Aorta (tissue), 5 donors: Measurements from ENCODE around the gene ARMC7. TPM values are rescaled to one million over a fixed set of nuclear protein-coding genes. Genes with fewer than 3 reads are reported as not detected.

Source experiments
- ATAC-seq: fragments of 200-7000 bp; cut with Tn5 transposase; one replicate; pipeline ENCODE4 v1.9.1; 2022; ENCODE audit warnings: moderate library complexity; ENCODE audit not compliant: low FRiP score
- DNase-seq, 2 donors: peaks; one replicate each; pipeline ENCODE4 v3.0.0-alpha.2; 2020
- H3K27ac ChIP-seq, 2 donors: one replicate each; pipeline ENCODE4 v1.5.1; 2013; ENCODE audit warnings: low read length in 2 of 2, mild to moderate bottlenecking in 2 of 2, moderate library complexity in 2 of 2, control low read depth in 1 of 2, inconsistent platforms in 1 of 2, low read depth in 1 of 2
- H3K27me3 ChIP-seq, 2 donors: one replicate each; pipeline ENCODE4 v1.6.1; 2013; ENCODE audit warnings: control low read depth in 1 of 2, low read length in 1 of 2, mild to moderate bottlenecking in 1 of 2, moderate library complexity in 1 of 2; ENCODE audit not compliant: insufficient read depth in 2 of 2, control insufficient read depth in 1 of 2
- H3K36me3 ChIP-seq, 2 donors: one replicate each; pipeline ENCODE4 v1.6.1; 2013; ENCODE audit warnings: control low read depth in 1 of 2, low read length in 1 of 2, mild to moderate bottlenecking in 1 of 2; ENCODE audit not compliant: insufficient read depth in 2 of 2, control insufficient read depth in 1 of 2
- H3K4me1 ChIP-seq, 2 donors: one replicate each; pipeline ENCODE4 v1.6.1; 2013; ENCODE audit warnings: low read length in 2 of 2, control low read depth in 1 of 2, mild to moderate bottlenecking in 1 of 2, moderate library complexity in 1 of 2; ENCODE audit not compliant: insufficient read depth in 2 of 2, control insufficient read depth in 1 of 2
- H3K4me3 ChIP-seq, 2 donors: one replicate each; pipeline ENCODE4 v1.5.1; 2013; ENCODE audit warnings: low read length in 2 of 2, control low read depth in 1 of 2, mild to moderate bottlenecking in 1 of 2
- H3K9me3 ChIP-seq: one replicate; pipeline ENCODE4 v1.6.1; 2013; ENCODE audit warnings: mild to moderate bottlenecking, low read length; ENCODE audit not compliant: control insufficient read depth
- WGBS, 2 donors: extraction: QIAGEN DNeasy Blood & Tissue Kit; methylation state at CpG; one replicate each; pipeline ENCODE4 v1.1.7; 2013; 5-methylcytosine and 5-hydroxymethylcytosine counted together
- intact Hi-C, 2 donors: fragments of 100-400 bp; cut with DNase I; formaldehyde crosslinking; loops; one replicate each; pipeline versions ENCODE4 v1.14.2 to v1.15.0; 2022
- polyA plus RNA-seq, 2 donors: library from polyadenylated mRNA; stranded (reverse); fragments of 200-250 nt; gene quantifications; one replicate each; pipeline ENCODE4 v1.2.3, GENCODE V29; 2013
- total RNA-seq, 2 donors: library from RNA; stranded (reverse); fragmentation: NEBNext Ultra II Directional; extraction: Animal tissue kit (Norgen Biotek cat#: 25700); gene quantifications; one replicate each; pipeline ENCODE4 v1.2.1, GENCODE V29; 2021
- donor health status: healthy with polysubstance abuse.
- donor health status: Bipolar disorder and iron deficiency.
- donor health status: DM: no; HTN: no; CAD: no.
- donor health status: DM: no; HTN: no; CAD: no.
- donor health status: DM: yes; HTN: yes; CAD: no.

The ARMC7 gene
- total and polyA plus RNA-seq, 4 donors: 4.9 to 19.4 (median 8.6) TPM

DNA sequence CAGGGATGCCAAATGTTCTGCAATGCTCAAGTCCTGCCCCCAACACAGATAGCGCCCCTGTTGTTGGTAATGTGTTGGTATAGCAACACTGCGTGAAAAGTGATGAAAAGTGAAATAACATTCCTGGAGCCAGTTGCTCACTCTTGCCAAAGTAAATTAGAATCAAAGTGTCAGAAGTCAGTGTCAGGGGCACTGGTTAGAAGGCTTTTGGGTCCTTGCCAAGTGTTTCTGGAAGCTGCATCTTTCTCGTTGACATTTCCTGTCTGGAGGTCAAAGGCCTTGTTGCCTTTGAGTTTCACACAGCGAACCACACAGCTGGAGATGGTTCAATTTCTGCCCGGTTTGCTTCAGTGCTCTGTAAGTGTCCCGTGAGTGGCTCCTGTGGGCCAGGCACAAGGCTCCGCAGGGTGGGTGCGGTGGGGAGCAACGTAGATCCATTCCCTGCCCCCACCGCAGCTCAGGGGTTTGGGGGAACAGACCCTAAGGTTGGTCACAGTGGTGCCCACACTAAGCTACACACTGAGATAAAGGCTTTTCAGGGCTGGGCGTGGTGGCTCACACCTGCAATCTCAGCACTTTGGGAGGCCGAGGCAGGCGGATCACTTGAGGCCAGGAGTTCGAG is 25.6 kb upstream of the ARMC7 start:
- no peaks in the 10 kb centered on the region for H3K36me3 ChIP-seq
- H3K4me3 ChIP-seq: no peak overlapping the region

DNA sequence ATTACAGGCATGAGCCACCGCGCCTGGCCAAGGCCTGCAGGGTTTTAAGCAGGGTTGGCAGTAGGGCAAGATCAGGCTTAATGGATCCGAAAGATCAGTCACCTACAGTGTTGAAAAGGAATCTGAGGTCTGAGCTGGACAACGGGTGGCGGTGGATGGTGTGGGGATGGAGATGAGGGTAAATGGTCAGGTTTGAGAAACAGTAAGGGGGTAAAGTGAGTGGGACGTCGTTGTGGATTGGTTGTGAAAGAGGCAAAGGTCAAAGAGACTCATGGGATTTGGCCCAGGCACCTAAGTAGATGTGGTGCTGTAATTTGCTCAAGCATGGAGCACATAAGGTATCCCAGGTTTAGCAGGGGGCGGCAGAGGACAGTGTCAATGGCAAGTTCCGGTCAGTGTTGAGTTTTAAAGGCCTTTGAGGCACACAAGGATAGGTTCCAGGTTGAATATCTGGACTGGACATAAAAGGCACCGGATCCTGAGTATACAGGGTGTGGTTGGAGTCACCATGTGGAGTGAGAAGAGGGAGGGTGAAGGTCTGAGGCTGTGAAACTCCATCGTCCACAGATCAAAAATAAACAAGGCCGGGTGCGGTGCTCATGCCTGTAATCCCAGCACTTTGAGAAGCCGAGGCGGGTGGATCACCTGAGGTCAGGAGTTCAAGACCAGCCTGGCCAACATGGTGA is 23.1 kb upstream of the ARMC7 start:
- ATAC-seq (no peak), DNase-seq (no peak)
- no peak overlapping the region for H3K4me3 ChIP-seq
- H3K36me3 ChIP-seq: no peaks in the 10 kb centered on the region
- H3K27ac ChIP-seq: no peak overlapping the region
- no peaks in the 10 kb centered on the region for H3K9me3 ChIP-seq
- H3K4me1 ChIP-seq: no peaks in the 10 kb centered on the region
- H3K27me3 ChIP-seq: no peaks in the 10 kb centered on the region
- intact Hi-C loops: no loop called here
- WGBS, 2 donors: 81 to 88% methylated on average over 15 of the region's 15 CpGs

More for the DNA sequence above, 25.6 kb upstream of the ARMC7 start:
- intact Hi-C loops: no loop called here
- no peaks in the 10 kb centered on the region for H3K4me1 ChIP-seq
- DNase-seq (no peak), ATAC-seq (no peak)
- H3K9me3 ChIP-seq: no peaks in the 10 kb centered on the region
- 54 to 59% methylated on average over 14 of the region's 14 CpGs for WGBS, 2 donors
- H3K27ac ChIP-seq: no peak overlapping the region
- H3K27me3 ChIP-seq: no peaks in the 10 kb centered on the region

DNA sequence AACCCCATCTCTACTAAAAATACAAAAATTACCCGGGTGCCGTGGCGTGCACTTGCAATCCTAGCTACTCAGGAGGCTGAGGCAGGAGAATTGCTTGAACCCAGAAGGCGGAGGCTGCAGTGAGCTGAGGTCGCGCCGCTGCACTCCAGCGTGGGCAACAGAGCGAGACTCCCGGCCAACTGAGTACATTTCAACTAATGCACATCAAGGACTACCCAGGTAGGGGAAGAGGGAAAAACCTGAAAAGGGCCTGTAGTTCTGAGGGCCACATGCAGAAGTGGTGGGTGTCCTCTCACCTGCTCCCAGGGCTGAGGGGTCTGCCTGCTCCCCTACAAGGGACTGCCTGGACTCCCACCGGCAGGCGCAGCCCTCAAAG is 22.6 kb upstream of the ARMC7 start:
- Histone ChIP-seq H3K27me3 (no peaks in the 10 kb centered on the region), H3K4me3 (no peak overlapping the region), H3K27ac (no peak overlapping the region), H3K4me1 (no peaks in the 10 kb centered on the region), H3K9me3 (no peaks in the 10 kb centered on the region), H3K36me3 (no peaks in the 10 kb centered on the region)
- 81% methylated on average over 12 of the region's 12 CpGs for WGBS, 2 donors
- intact Hi-C loops: no loop called here
- no peak for ATAC-seq
- no peak for DNase-seq

DNA sequence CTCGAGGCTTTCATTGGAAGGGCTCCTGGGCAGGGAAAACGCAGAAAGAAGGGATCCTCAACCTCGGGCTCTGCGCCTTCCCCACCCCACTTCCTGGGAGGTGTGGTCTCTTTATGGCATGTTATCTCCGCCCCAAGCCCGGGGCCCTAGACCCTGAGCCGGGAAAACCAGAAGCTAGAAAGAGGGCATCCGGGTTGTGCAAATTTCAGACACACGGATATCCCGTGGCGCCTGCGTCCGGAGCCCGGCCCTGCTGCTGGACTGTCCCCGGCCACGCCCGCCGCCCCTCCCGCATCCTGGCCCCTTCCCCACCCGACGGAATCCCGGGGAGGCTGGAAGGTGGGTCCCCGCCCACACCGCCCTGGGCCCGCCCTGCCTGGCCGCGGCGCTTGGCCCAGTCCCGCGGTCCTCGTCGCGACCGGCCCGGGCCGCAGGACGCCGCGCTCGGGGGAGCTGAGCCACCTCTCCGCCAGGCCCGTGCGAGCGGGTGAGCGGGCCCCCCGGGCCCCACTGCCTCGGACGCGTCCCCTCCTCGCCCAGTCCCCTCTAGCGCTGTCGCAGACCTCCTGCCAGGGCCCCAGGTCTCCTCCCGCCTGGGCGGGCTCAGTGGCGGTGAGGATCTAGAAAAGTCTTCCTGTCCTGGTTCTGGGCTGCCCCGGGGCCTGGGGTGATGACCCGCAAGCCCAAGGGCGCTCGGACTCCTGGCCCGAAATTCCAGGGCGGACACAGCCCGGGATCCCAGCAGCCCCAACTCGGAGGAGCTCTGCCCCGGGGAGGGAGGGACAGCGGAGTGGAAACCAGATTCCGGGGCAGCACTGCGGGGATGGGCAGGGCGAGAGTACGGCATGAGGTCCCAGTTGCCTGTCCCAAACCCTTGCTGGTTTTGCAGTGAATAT is 22.0 kb upstream of the ARMC7 start, which contains the start of gene SLC16A5:
Gene SLC16A5, plus strand, starts transcription at position 397 of the 896 bp plus-strand sequence. CDS start 5,683 bp downstream, outside the sequence.
- no peak within 1 kb of the TSS for H3K27ac ChIP-seq
- ATAC-seq (peak; percentile 88), DNase-seq (peak; percentile 91 to 92)
- no peaks in the 10 kb centered on the region for H3K36me3 ChIP-seq
- no peaks in the 10 kb centered on the region for H3K4me1 ChIP-seq
- intact Hi-C loops: no loop called here
- H3K9me3 ChIP-seq: no peaks in the 10 kb centered on the region
- H3K27me3 ChIP-seq: no peaks in the 10 kb centered on the region
- 11 to 12% methylated on average over 58 to 69 of the region's 69 CpGs for WGBS, 2 donors
- H3K4me3 ChIP-seq: no peak within 1 kb of the TSS

DNA sequence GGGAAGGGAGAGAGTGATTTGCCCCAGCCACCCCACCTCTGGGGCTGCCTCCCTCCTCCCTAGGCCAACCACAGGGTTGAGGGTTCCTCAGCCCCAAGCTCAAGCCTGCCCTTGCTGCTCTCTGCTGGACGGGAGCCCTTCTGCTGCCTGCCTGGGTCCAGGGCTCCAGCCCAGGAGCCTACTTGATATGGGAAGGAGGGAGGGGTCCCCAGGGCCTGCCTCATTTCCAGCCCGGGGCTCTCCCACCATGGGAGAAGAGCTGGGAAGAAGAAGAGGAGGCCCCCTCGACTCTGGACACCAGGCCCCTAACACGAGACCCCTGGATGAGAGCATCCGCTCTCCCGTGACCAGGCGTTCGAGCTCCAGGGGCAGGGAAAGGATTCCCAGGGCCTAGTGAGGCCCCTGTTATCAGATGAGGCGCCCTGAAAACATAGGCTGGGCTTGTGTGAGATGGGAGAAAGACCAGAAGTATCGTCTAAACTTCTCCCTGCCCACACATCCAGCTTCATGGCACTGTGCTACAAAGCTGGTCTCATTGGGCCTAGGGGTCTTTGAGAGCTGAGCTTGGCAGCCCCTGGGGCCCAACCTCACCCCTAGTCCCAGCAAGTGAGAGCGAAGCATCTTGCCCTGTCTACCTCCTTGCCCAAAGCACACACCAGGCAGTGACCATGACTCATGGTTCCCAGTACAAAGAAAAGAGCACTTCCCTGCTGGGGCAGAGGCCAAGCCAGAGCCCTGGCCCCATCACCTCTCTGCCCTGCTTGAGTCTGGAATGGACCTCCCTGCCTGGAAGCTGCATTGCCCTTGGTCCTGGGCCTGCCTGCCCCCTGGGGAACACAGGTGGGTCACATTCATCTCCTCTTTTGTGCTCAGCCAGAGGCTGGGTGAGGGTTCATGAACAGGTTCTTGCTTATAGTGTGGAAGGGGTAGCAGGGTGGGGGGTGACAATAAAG is 21.0 kb upstream of the ARMC7 start:
- 80 to 87% methylated on average over 11 of the region's 11 CpGs for WGBS, 2 donors
- DNase-seq (no peak), ATAC-seq (no peak)
- Histone ChIP-seq H3K27ac (no peak overlapping the region), H3K9me3 (no peaks in the 10 kb centered on the region), H3K36me3 (no peaks in the 10 kb centered on the region), H3K4me1 (no peaks in the 10 kb centered on the region), H3K4me3 (no peak overlapping the region), H3K27me3 (no peaks in the 10 kb centered on the region)
- intact Hi-C loops: no loop called here

DNA sequence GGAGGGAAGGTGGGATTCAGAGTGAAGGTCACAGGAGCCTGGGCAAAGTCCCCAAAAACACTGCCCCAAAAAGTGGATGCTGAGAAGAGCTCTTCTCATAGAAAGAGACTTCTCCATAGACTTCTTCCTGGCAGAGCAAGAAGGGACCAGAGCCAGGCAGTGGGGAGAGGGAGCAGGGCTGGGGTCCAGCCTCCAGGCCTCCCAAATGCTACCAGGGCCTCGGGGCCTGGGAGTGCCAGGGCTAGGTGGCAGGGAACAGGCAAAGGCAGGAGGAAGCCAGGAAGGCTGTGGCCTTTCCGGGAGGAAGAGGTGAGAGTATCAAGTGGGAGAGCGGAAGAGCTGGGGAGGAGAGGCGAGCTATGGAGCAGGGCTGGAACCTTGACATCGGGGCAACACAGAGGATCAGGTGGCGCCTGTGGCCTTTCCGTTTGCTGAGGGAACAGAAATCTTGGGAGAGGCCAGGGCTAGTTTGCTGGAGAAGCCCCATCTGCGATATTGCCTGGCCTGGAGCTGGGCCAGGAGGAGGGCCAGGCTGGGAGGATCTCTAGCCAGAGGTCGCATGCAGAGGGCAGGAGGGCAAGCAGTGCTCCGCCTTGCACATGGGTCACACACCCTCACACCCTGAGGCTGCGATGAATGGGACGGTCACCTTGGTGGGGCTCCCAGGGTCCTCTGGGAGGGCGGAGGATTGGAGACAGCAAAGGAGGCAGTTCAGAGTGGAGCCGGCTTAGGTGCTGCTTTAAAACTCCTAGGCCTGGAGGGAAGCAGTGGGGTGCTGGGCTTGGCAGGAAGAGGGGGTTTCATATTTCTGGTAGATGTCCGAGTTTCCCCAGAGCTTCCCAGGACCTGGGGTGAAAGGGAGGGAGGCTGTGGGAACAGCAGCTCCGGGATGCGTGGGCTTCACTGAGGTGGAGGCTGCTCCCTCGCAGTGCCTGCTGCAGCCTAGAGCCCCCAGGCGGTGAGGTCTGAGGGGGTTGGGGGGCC is 18.6 kb upstream of the ARMC7 start:
- intact Hi-C loops: no loop called here
- ATAC-seq (no peak), DNase-seq (no peak)
- no peaks in the 10 kb centered on the region for H3K4me1 ChIP-seq
- H3K9me3 ChIP-seq: no peaks in the 10 kb centered on the region
- no peak overlapping the region for H3K4me3 ChIP-seq
- H3K27ac ChIP-seq: no peak overlapping the region
- no peaks in the 10 kb centered on the region for H3K36me3 ChIP-seq
- H3K27me3 ChIP-seq: no peaks in the 10 kb centered on the region
- WGBS, 2 donors: 74 to 79% methylated on average over 19 of the region's 19 CpGs

DNA sequence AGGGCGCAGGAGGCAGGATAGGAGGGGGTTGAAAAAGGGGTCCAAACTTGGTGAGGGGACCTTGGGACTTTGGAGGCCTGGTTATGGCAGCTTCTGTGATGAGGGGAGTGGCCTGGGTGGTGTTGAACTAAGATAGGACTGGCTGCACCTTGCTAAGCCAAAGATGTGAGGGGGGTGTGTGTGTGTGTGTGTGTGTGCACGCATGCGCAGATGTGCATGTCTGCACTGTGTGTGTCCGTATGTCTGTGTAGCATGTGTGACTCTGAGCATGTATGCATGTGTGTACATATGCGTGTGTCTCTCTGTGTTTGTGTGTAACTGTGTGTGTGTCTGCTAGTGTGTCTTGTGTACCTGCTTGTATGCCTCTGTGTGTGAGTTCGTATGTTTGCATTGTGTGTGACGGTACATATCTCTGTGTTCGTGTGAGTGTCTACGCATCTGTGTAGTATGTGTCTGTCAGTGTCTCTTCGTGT is 17.9 kb upstream of the ARMC7 start:
- H3K4me3 ChIP-seq: no peak overlapping the region
- no peak overlapping the region for H3K27ac ChIP-seq
- DNase-seq (no peak), ATAC-seq (no peak)
- H3K27me3 ChIP-seq: no peaks in the 10 kb centered on the region
- H3K36me3 ChIP-seq: no peaks in the 10 kb centered on the region
- no peaks in the 10 kb centered on the region for H3K4me1 ChIP-seq
- intact Hi-C loops: no loop called here
- H3K9me3 ChIP-seq: no peaks in the 10 kb centered on the region
- 82 to 85% methylated on average over 10 of the region's 10 CpGs for WGBS, 2 donors
